H1 (cell line): ENCODE results near the gene ANKRD40. TPM values are rescaled to one million over a fixed set of nuclear protein-coding genes. Genes with fewer than 3 reads are reported as not detected.

Experiments
- CTCF ChIA-PET: fragments of 300-600 bp; sonication (Branson Sonifier 250); formaldehyde crosslinking; loops from one replicate; lab custom pipeline; 2021; ENCODE audit not compliant: partially characterized antibody; lab: Charles Lee
- POLR2A ChIA-PET: fragments of 300-600 bp; sonication (Branson Sonifier 250); formaldehyde crosslinking; loops from one replicate; lab custom pipeline; 2021; ENCODE audit warnings: inconsistent platforms; ENCODE audit not compliant: partially characterized antibody; lab: Charles Lee
- DNase-seq, 2 experiments: peaks; one replicate each; pipeline versions ENCODE4 v3.0.0 to v3.0.0-alpha.2; 2010 to 2022; ENCODE audit warnings: low spot score in 2 of 2, low read depth in 1 of 2, mixed read lengths in 1 of 2
- FAIRE-seq: peaks from 2 replicates; lab custom pipeline; 2011; peaks lifted over from hg19 to GRCh38; lab: Jason Lieb, UNC
- H2AFZ ChIP-seq: 2 replicates; pipeline ENCODE4 v1.8.1; 2012; ENCODE audit warnings: low read length, inconsistent platforms
- H2AK5ac ChIP-seq: 2 replicates; pipeline ENCODE4 v1.6.1; 2013; ENCODE audit warnings: low read depth, low read length
- H2BK120ac ChIP-seq: replicated peaks from 2 replicates; pipeline ENCODE3; 2013; ENCODE audit warnings: low read depth, low read length, inconsistent platforms
- H2BK12ac ChIP-seq: 2 replicates; pipeline ENCODE4 v1.6.1; 2013; ENCODE audit warnings: low read depth, low read length
- H2BK15ac ChIP-seq: 2 replicates; pipeline ENCODE4 v1.6.1; 2013; ENCODE audit warnings: low read length
- H2BK20ac ChIP-seq: 2 replicates; pipeline ENCODE4 v1.6.1; 2013; ENCODE audit warnings: low read length
- H2BK5ac ChIP-seq: 2 replicates; pipeline ENCODE4 v1.6.1; 2013; ENCODE audit warnings: low read depth, low read length
- H3K14ac ChIP-seq: 2 replicates; pipeline ENCODE4 v1.6.1; 2013; ENCODE audit warnings: inconsistent platforms; ENCODE audit not compliant: insufficient read length
- H3K18ac ChIP-seq: 2 replicates; pipeline ENCODE4 v1.6.1; 2013; ENCODE audit warnings: low read length; ENCODE audit errors: extremely low read depth
- H3K23ac ChIP-seq: 2 replicates; pipeline ENCODE4 v1.6.1; 2013; ENCODE audit warnings: inconsistent platforms; ENCODE audit not compliant: insufficient read length
- H3K23me2 ChIP-seq: 2 replicates; pipeline ENCODE4 v1.6.1; 2013; ENCODE audit warnings: low read depth, low read length
- H3K27ac ChIP-seq: 2 replicates; pipeline ENCODE4 v1.6.1; 2011; ENCODE audit warnings: low read depth, low read length, inconsistent platforms
- H3K27me3 ChIP-seq, 4 experiments: replicated peaks in 1 of 4; 1 replicate in 1 of 4; 2 replicates in 3 of 4; pipeline versions ENCODE4 v1.6.1 to v1.8.1; 2011 to 2013; ENCODE audit warnings: low read length in 3 of 4, mild to moderate bottlenecking in 3 of 4, inconsistent platforms in 2 of 4, mixed read lengths in 2 of 4, moderate library complexity in 1 of 4; ENCODE audit not compliant: control insufficient read depth in 3 of 4, insufficient read depth in 3 of 4; ENCODE audit errors: extremely low read depth in 1 of 4
- H3K36me3 ChIP-seq, 4 experiments: 2 replicates each; pipeline versions ENCODE4 v1.6.1 to v1.8.1; 2011 to 2013; ENCODE audit warnings: mild to moderate bottlenecking in 4 of 4, low read length in 3 of 4, moderate library complexity in 2 of 4, control low read depth in 1 of 4, inconsistent platforms in 1 of 4; ENCODE audit not compliant: insufficient read depth in 4 of 4, control insufficient read depth in 2 of 4
- H3K4ac ChIP-seq: replicated peaks from 2 replicates; pipeline ENCODE3; 2013; ENCODE audit warnings: low read length, low read depth, mixed read lengths, inconsistent platforms; ENCODE audit not compliant: insufficient read length
- H3K4me1 ChIP-seq, 4 experiments: replicated peaks in 1 of 4; 1 replicate in 1 of 4; 2 replicates in 3 of 4; pipeline versions ENCODE4 v1.6.1 to v1.8.1; 2011 to 2013; ENCODE audit warnings: low read length in 3 of 4, inconsistent platforms in 2 of 4, mixed read lengths in 1 of 4; ENCODE audit not compliant: insufficient read depth in 4 of 4, control insufficient read depth in 3 of 4
- H3K4me2 ChIP-seq, 2 experiments: 2 replicates each; pipeline versions ENCODE4 v1.6.1 to v1.8.1; 2011 to 2013; ENCODE audit warnings: low read depth in 2 of 2, low read length in 2 of 2, control low read depth in 1 of 2, inconsistent platforms in 1 of 2, mild to moderate bottlenecking in 1 of 2; ENCODE audit not compliant: insufficient read depth in 1 of 2
- H3K4me3 ChIP-seq, 4 experiments: fragments of 200-600, 300-600 bp in 1 of 4; sonication (generic), shearing (Covaris generic), sonication (Bioruptor Twin) in 1 of 4; 2 replicates each; pipeline versions ENCODE4 v1.5.1 to v1.8.1; 2011 to 2016; ENCODE audit warnings: low read length in 4 of 4, low read depth in 3 of 4, control low read depth in 2 of 4, inconsistent platforms in 2 of 4, mild to moderate bottlenecking in 2 of 4, mixed read lengths in 1 of 4, moderate library complexity in 1 of 4; ENCODE audit not compliant: insufficient read depth in 2 of 4; ENCODE audit errors: extremely low read depth in 1 of 4
- H3K56ac ChIP-seq: replicated peaks from 2 replicates; pipeline ENCODE3; 2013; ENCODE audit warnings: low read depth, mild to moderate bottlenecking, mixed read lengths, low read length, inconsistent platforms; ENCODE audit not compliant: insufficient read length
- H3K79me1 ChIP-seq: 2 replicates; pipeline ENCODE4 v1.6.1; 2013; ENCODE audit warnings: low read depth, low read length, control low read depth
- H3K79me2 ChIP-seq, 2 experiments: 2 replicates each; pipeline versions ENCODE4 v1.6.1 to v1.8.1; 2012 to 2013; ENCODE audit warnings: low read length in 2 of 2, mild to moderate bottlenecking in 2 of 2, inconsistent platforms in 1 of 2; ENCODE audit not compliant: insufficient read depth in 2 of 2, control insufficient read depth in 1 of 2
- H3K9ac ChIP-seq, 4 experiments: replicated peaks in 1 of 4; 1 replicate in 1 of 4; 2 replicates in 3 of 4; pipeline versions ENCODE4 v1.6.1 to v1.8.1; 2011 to 2013; ENCODE audit warnings: low read depth in 3 of 4, low read length in 3 of 4, control low read depth in 2 of 4, mild to moderate bottlenecking in 2 of 4, moderate library complexity in 2 of 4, inconsistent platforms in 1 of 4; ENCODE audit errors: extremely low read depth in 1 of 4
- H3K9me3 ChIP-seq, 2 experiments: 2 replicates each; pipeline versions ENCODE4 v1.6.1 to v1.8.1; 2012 to 2013; ENCODE audit warnings: mild to moderate bottlenecking in 2 of 2, moderate library complexity in 2 of 2, control low read depth in 1 of 2, inconsistent platforms in 1 of 2, low read depth in 1 of 2, low read length in 1 of 2, mixed read lengths in 1 of 2; ENCODE audit not compliant: insufficient read depth in 2 of 2
- H4K20me1 ChIP-seq, 2 experiments: replicated peaks in 1 of 2; 2 replicates each; pipeline versions ENCODE3 to v1.8.1; 2011 to 2013; ENCODE audit warnings: inconsistent platforms in 2 of 2, low read length in 2 of 2, mild to moderate bottlenecking in 1 of 2; ENCODE audit not compliant: insufficient read depth in 2 of 2, control insufficient read depth in 1 of 2
- H4K5ac ChIP-seq: 2 replicates; pipeline ENCODE4 v1.6.1; 2013; ENCODE audit warnings: low read length, low read depth, mixed read lengths, inconsistent platforms; ENCODE audit not compliant: insufficient read length
- H4K8ac ChIP-seq: 2 replicates; pipeline ENCODE4 v1.8.0; 2013; ENCODE audit warnings: mild to moderate bottlenecking, moderate library complexity, low read length, inconsistent platforms; ENCODE audit not compliant: insufficient read depth; ENCODE audit errors: extremely low read depth
- H4K91ac ChIP-seq: replicated peaks from 2 replicates; pipeline ENCODE3; 2013; ENCODE audit warnings: low read length, mixed read lengths, inconsistent platforms; ENCODE audit not compliant: insufficient read length
- ASH2L ChIP-seq: fragments of 200-600, 300-600 bp; sonication (generic); IDR thresholded peaks from one replicate; pipeline ENCODE4 v1.7.1; 2017; ENCODE audit warnings: low read length
- ATF3 ChIP-seq: IDR thresholded peaks from 2 replicates; pipeline ENCODE4 v1.6.1; 2011; ENCODE audit warnings: low read depth, mild to moderate bottlenecking, low read length; ENCODE audit not compliant: insufficient read depth
- CBX5 ChIP-seq: fragments of 300-800, 300-1000 bp; sonication (generic); IDR thresholded peaks from 2 replicates; pipeline ENCODE4 v1.7.1; 2016; ENCODE audit warnings: antibody characterized with exemption, low read length, low read depth
- CBX8 ChIP-seq: fragments of 300-800, 300-1000 bp; sonication (generic); IDR thresholded peaks from 2 replicates; pipeline ENCODE4 v1.7.1; 2016; ENCODE audit warnings: low read depth, low read length, borderline replicate concordance
- SP2 ChIP-seq: IDR thresholded peaks from 2 replicates; pipeline ENCODE4 v1.6.1; 2012; ENCODE audit warnings: mild to moderate bottlenecking, low read length, inconsistent platforms
- ZNF274 ChIP-seq: IDR thresholded peaks from 2 replicates; pipeline ENCODE4 v1.7.0; 2012; ENCODE audit warnings: low read length, borderline replicate concordance; ENCODE audit errors: extremely low read depth
- WGBS, 2 experiments: shearing (Covaris generic) in 1 of 2; methylation state at CpG; one replicate each; pipeline versions ENCODE4 v1.1.6 to v1.1.7; 2013 to 2015; ENCODE audit warnings: low lambda C conversion rate in 2 of 2, mixed read lengths in 2 of 2, inconsistent platforms in 1 of 2, low coverage in 1 of 2, missing lambda C conversion rate in 1 of 2; ENCODE audit not compliant: insufficient replicate concordance in 2 of 2, insufficient coverage in 1 of 2, insufficient read length in 1 of 2; ENCODE audit errors: extremely low coverage in 1 of 2, missing lambda C conversion rate in 1 of 2; 5-methylcytosine and 5-hydroxymethylcytosine counted together
- polyA plus RNA-seq, 7 experiments: library from polyadenylated mRNA; depleted of rRNA in 3 of 7; stranded (reverse) in 5 of 7; unstranded in 2 of 7; fragments of >200 nt in 5 of 7; fragments of 200-250 nt in 2 of 7; gene quantifications; 1 replicate in 5 of 7; 2 replicates in 1 of 7; 4 replicates in 1 of 7; pipeline versions ENCODE4 v1.2.1 to v1.2.3, GENCODE V29; 2011 to 2013; ENCODE audit warnings: missing spikeins in 2 of 7, mixed read lengths in 2 of 7
- total RNA-seq: library from RNA; stranded (reverse); fragmentation: NEBNext Ultra II Directional; extraction: Animal tissue kit (Norgen Biotek cat#: 25700); gene quantifications from 2 replicates; pipeline ENCODE4 v1.2.1, GENCODE V29; 2021
- TF ChIP-seq, protein P1 (sequence below): IDR thresholded peaks from 2 replicates; pipeline ENCODE4 v1.6.1; 2012; ENCODE audit warnings: inconsistent platforms

The ANKRD40 gene
- total and polyA plus RNA-seq, 2 of the 8 experiments (the other 6 are each of a cell fraction or from before 2014, with no cell fraction given): 26.1 to 50.1 TPM

- Histone ChIP-seq H3K56ac (no peak overlapping the region), H3K23me2 (no peaks in the 10 kb centered on the region; the same call in 1 of the 2 replicates), H3K23ac (no peak overlapping the region), H4K91ac (no peak overlapping the region), H3K36me3 (peaks cover 0 to 5% (median 0%) of the 10 kb centered on the region in 4 experiments; a peak in 1 of 8 replicates), H3K18ac (no peak overlapping the region), H2BK5ac (no peak overlapping the region), H4K5ac (no peak overlapping the region), H3K79me2 (peaks cover 83 to 100% of the 10 kb centered on the region in 2 experiments), H2BK120ac (no peak overlapping the region), H3K9me3 (no peaks in the 10 kb centered on the region), H3K27ac (no peak overlapping the region), H3K27me3 (no peaks in the 10 kb centered on the region), H4K8ac (no peak overlapping the region), H3K9ac (no peak overlapping the region), H2AK5ac (no peak overlapping the region), H3K4me1 (peaks cover 0 to 4% (median 2%) of the 10 kb centered on the region in 4 experiments; a peak in 3 of 7 replicates), H3K4me3 (no peak overlapping the region), H2BK12ac (no peak overlapping the region), H3K79me1 (peaks cover 4% of the 10 kb centered on the region; the same call in 1 of the 2 replicates), H4K20me1 (peaks cover 26 to 31% of the 10 kb centered on the region in 2 experiments), H3K4ac (no peak overlapping the region), H3K4me2 (no peak overlapping the region), H3K14ac (no peak overlapping the region), H2BK20ac (no peak overlapping the region), H2AFZ (no peak overlapping the region), H2BK15ac (no peak overlapping the region)
- DNase-seq (no peak), FAIRE-seq (no peak)
- TF ChIP-seq SP2 (no peak), CBX5 (no peak), CBX8 (no peak), ASH2L (no peak), ZNF274 (no peak), ATF3 (no peak)
- TF ChIP-seq, protein P1, sequence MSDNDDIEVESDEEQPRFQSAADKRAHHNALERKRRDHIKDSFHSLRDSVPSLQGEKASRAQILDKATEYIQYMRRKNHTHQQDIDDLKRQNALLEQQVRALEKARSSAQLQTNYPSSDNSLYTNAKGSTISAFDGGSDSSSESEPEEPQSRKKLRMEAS: no peak
- CTCF ChIA-PET: interaction anchor here (0.7 to 1.2 kb wide), 4 partner anchors 101 to 363 kb away, joined by 3 to 4 read pairs (median 4); no protein-coding TSS in a partner anchor
- 91% methylated on average over 2 of the region's 2 CpGs; no CpG with 5 or more reads in 1 of the 2 experiments for WGBS, 2 experiments
- POLR2A ChIA-PET: interaction anchor here (0.6 to 4.5 kb wide), 4 partner anchors 9 to 104 kb away, joined by 3 to 22 read pairs (median 3); partner anchors contain the start of gene LUC7L3
These were observed 20.4 kb upstream of the ANKRD40 start for GRCh38 chr17:50728112-50728429.
